HG03457 (cell line): ENCODE results near the gene TOMT.

Source experiments
- ATAC-seq: cut with Tn5 transposase; IDR thresholded peaks from one replicate; pipeline ENCODE4 v1.9.1; 2021; ENCODE audit warnings: moderate number of reproducible peaks; ENCODE audit not compliant: unreplicated experiment

The TOMT gene

GRCh38 chr11:72105888-72106287 is at the start of gene TOMT:
TOMT (plus strand) TSS chr11:72105924; CDS start chr11:72105952, 28 bp downstream.
- no peak for ATAC-seq

GRCh38 chr11:72058416-72059034 is 47.2 kb upstream of the TOMT start:
- ATAC-seq: no peak

- no peak for ATAC-seq
Measured at GRCh38 chr11:72061739-72062396, 43.9 kb upstream of the TOMT start.

- no peak for ATAC-seq
Measured at GRCh38 chr11:72066855-72067254, 38.9 kb upstream of the TOMT start.

GRCh38 chr11:72067266-72067665 is 38.5 kb upstream of the TOMT start:
- ATAC-seq: no peak

- no peak for ATAC-seq
Measured at GRCh38 chr11:72067676-72068075, 38.0 kb upstream of the TOMT start.

GRCh38 chr11:72069200-72069599 is 36.5 kb upstream of the TOMT start:
- ATAC-seq: no peak

GRCh38 chr11:72069787-72070251 is 35.9 kb upstream of the TOMT start:
- no peak for ATAC-seq

- no peak for ATAC-seq
Measured at GRCh38 chr11:72070491-72070890, 35.2 kb upstream of the TOMT start.

- no peak for ATAC-seq
Measured at GRCh38 chr11:72072348-72072747, 33.4 kb upstream of the TOMT start.

GRCh38 chr11:72075109-72075508 is 30.6 kb upstream of the TOMT start:
- no peak for ATAC-seq

GRCh38 chr11:72075756-72076155 is 30.0 kb upstream of the TOMT start:
- no peak for ATAC-seq

GRCh38 chr11:72078477-72078876 is 27.2 kb upstream of the TOMT start:
- no peak for ATAC-seq

GRCh38 chr11:72079819-72080325 is 25.9 kb upstream of the TOMT start:
- no peak for ATAC-seq

- peak; percentile 87 for ATAC-seq
Measured at GRCh38 chr11:72080326-72081183, 25.2 kb upstream of the TOMT start, which contains the start of the genes LRRC51 and NUMA1. LRRC51 (plus strand) TSS chr11:72080850; CDS start chr11:72089084, 8,234 bp downstream. NUMA1 (minus strand) TSS chr11:72080542; CDS start chr11:72035943, 44,599 bp downstream.

GRCh38 chr11:72081184-72081644 is 24.5 kb upstream of the TOMT start:
- ATAC-seq: no peak

GRCh38 chr11:72081821-72082453 is 23.8 kb upstream of the TOMT start:
- no peak for ATAC-seq

- no peak for ATAC-seq
Measured at GRCh38 chr11:72083414-72083813, 22.3 kb upstream of the TOMT start.

- ATAC-seq: no peak
Measured at GRCh38 chr11:72084076-72084475, 21.6 kb upstream of the TOMT start.

- no peak for ATAC-seq
Measured at GRCh38 chr11:72084965-72085364, 20.8 kb upstream of the TOMT start.
